C4-2B (cell line): ENCODE results near the gene CLEC20A.

Experiments
- ZFX ChIP-seq: fragments of 450-650 bp; IDR thresholded peaks from 2 replicates; pipeline ENCODE4 v1.6.1; 2017
- TF ChIP-seq, protein P1 (sequence below): fragments of 450-650 bp; conservative IDR thresholded peaks from 2 replicates; pipeline ENCODE4 v1.5.1; 2017; ENCODE audit warnings: mild to moderate bottlenecking

DNA sequence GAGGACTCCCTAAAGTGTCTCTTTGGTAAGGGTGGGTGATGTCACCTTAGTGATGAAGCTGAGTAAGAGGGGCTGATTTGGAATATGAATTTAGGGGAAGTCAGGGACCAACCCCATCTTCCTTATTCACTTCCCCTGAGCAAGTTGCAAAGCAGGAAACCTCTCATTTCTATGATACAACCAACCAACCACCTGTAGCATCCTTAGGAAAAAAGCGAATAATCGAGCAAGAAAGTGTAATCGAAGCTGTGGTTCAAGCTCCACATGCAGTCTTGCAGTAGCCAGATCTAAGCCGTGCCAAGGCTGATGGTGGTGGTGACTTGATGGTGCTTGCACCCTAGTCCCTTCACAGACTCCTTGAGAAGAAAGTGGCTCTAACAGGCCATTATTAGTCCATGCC lies 19.3 kb upstream of the CLEC20A start:
- TF ChIP-seq, protein P1, sequence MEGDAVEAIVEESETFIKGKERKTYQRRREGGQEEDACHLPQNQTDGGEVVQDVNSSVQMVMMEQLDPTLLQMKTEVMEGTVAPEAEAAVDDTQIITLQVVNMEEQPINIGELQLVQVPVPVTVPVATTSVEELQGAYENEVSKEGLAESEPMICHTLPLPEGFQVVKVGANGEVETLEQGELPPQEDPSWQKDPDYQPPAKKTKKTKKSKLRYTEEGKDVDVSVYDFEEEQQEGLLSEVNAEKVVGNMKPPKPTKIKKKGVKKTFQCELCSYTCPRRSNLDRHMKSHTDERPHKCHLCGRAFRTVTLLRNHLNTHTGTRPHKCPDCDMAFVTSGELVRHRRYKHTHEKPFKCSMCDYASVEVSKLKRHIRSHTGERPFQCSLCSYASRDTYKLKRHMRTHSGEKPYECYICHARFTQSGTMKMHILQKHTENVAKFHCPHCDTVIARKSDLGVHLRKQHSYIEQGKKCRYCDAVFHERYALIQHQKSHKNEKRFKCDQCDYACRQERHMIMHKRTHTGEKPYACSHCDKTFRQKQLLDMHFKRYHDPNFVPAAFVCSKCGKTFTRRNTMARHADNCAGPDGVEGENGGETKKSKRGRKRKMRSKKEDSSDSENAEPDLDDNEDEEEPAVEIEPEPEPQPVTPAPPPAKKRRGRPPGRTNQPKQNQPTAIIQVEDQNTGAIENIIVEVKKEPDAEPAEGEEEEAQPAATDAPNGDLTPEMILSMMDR, result no peak
- TF ChIP-seq ZFX, result no peak
